Activated naive CD4-positive, alpha-beta T cell treated with anti-CD3 and anti-CD28 coated beads, Interleukin-2, amount 50 U/mL, for 72 hours (primary cell): Measurements from ENCODE around the gene SLAIN1. TPM values are rescaled to one million over a fixed set of nuclear protein-coding genes. Genes with fewer than 3 reads are reported as not detected.

Source experiments
- ATAC-seq, 2 donors: fragments of 150-1000 bp; cut with Tn5 transposase; 2 replicates each; pipeline ENCODE4 v1.10.0; 2021; ENCODE audit warnings: mild to moderate bottlenecking in 2 of 2, moderate library complexity in 2 of 2
- DNase-seq, 2 donors: peaks; one replicate each; pipeline ENCODE4 v3.0.0; 2021 to 2022; ENCODE audit warnings: low spot score in 2 of 2
- H3K27ac Mint-ChIP-seq, 2 donors: one replicate each; pipeline ENCODE4 v1.8.0; 2022; ENCODE audit warnings: mild to moderate bottlenecking in 2 of 2, mixed read lengths in 2 of 2
- H3K36me3 Mint-ChIP-seq, 2 donors: one replicate each; pipeline ENCODE4 v1.8.0; 2022; ENCODE audit warnings: mixed read lengths in 2 of 2
- H3K9me3 Mint-ChIP-seq, 2 donors: one replicate each; pipeline ENCODE4 v1.8.0; 2022; ENCODE audit warnings: mixed read lengths in 2 of 2
- total RNA-seq, 2 donors: library from RNA; stranded (reverse); gene quantifications; one replicate each; pipeline ENCODE4 v1.2.3, GENCODE V29; 2022

The SLAIN1 gene
- total RNA-seq, 2 donors from 2014 or later = 12.1 to 41.2 TPM

GRCh38 chr13:77698201-77699058, 943 bp downstream of the SLAIN1 start:
- peak overlapping the region; percentile 88 to 98 for H3K27ac Mint-ChIP-seq
- peaks cover 7 to 12% of the 10 kb centered on the region in 2 donors for H3K36me3 Mint-ChIP-seq
- no peaks in the 10 kb centered on the region for H3K9me3 Mint-ChIP-seq
- DNase-seq (peak; percentile 39 to 56), ATAC-seq (peak; percentile 47 to 64)

GRCh38 chr13:77699059-77699680, 1.7 kb downstream of the SLAIN1 start:
- Mint-ChIP-seq H3K9me3 (no peaks in the 10 kb centered on the region), H3K27ac (peak overlapping the region; percentile 88 to 98), H3K36me3 (peaks cover 7 to 12% of the 10 kb centered on the region in 2 donors)
- peak in 1 of 2 donors; percentile 27 for ATAC-seq
- DNase-seq = no peak

- ATAC-seq = no peak
- H3K36me3 Mint-ChIP-seq = peaks cover 8 to 16% of the 10 kb centered on the region in 2 donors
- no peaks in the 10 kb centered on the region for H3K9me3 Mint-ChIP-seq
- H3K27ac Mint-ChIP-seq = no peak overlapping the region
- no peak for DNase-seq
Observed at GRCh38 chr13:77701305-77701704, 3.8 kb downstream of the SLAIN1 start.

GRCh38 chr13:77702366-77702765, 4.9 kb downstream of the SLAIN1 start:
- Mint-ChIP-seq H3K36me3 (peaks cover 19 to 27% of the 10 kb centered on the region in 2 donors), H3K9me3 (peaks cover 3 to 7% of the 10 kb centered on the region in 2 donors), H3K27ac (no peak overlapping the region)
- ATAC-seq (no peak), DNase-seq (no peak)

GRCh38 chr13:77703408-77703807, 5.9 kb downstream of the SLAIN1 start:
- peaks cover 29 to 37% of the 10 kb centered on the region in 2 donors for H3K36me3 Mint-ChIP-seq
- ATAC-seq = no peak

GRCh38 chr13:77714119-77714755, 16.8 kb downstream of the SLAIN1 start:
- DNase-seq = no peak
- peaks cover 22 to 45% of the 10 kb centered on the region in 2 donors for H3K36me3 Mint-ChIP-seq
- peak overlapping the region in 1 of 2 donors; percentile 22 for H3K27ac Mint-ChIP-seq
- peaks cover 17 to 30% of the 10 kb centered on the region in 2 donors for H3K9me3 Mint-ChIP-seq
- peak; percentile 79 to 80 for ATAC-seq

More at GRCh38 chr13:77703408-77703807, 5.9 kb downstream of the SLAIN1 start:
- no peak overlapping the region for H3K27ac Mint-ChIP-seq
- no peak for DNase-seq
- H3K9me3 Mint-ChIP-seq = peaks cover 10 to 17% of the 10 kb centered on the region in 2 donors

GRCh38 chr13:77715233-77715891, 17.9 kb downstream of the SLAIN1 start:
- H3K9me3 Mint-ChIP-seq = peaks cover 17 to 26% of the 10 kb centered on the region in 2 donors
- DNase-seq (no peak), ATAC-seq (peak in 1 of 2 donors; percentile 82)
- H3K36me3 Mint-ChIP-seq = peaks cover 30 to 48% of the 10 kb centered on the region in 2 donors
- H3K27ac Mint-ChIP-seq = peak overlapping the region in 1 of 2 donors; percentile 47

GRCh38 chr13:77716692-77717091, 19.2 kb downstream of the SLAIN1 start:
- peaks cover 7 to 12% of the 10 kb centered on the region in 2 donors for H3K9me3 Mint-ChIP-seq
- ATAC-seq = no peak
- no peak for DNase-seq

GRCh38 chr13:77717508-77717907, 20.0 kb downstream of the SLAIN1 start:
- peaks cover 12 to 49% of the 10 kb centered on the region in 2 donors for H3K36me3 Mint-ChIP-seq
- no peak overlapping the region for H3K27ac Mint-ChIP-seq
- H3K9me3 Mint-ChIP-seq = peaks cover 0 to 4% of the 10 kb centered on the region in 2 donors
- no peak for DNase-seq
- no peak for ATAC-seq

More at GRCh38 chr13:77716692-77717091, 19.2 kb downstream of the SLAIN1 start:
- H3K27ac Mint-ChIP-seq = no peak overlapping the region
- H3K36me3 Mint-ChIP-seq = peaks cover 20 to 49% of the 10 kb centered on the region in 2 donors

- DNase-seq (no peak), ATAC-seq (no peak)
- Mint-ChIP-seq H3K9me3 (no peaks in the 10 kb centered on the region), H3K36me3 (peaks cover 17 to 52% of the 10 kb centered on the region in 2 donors), H3K27ac (no peak overlapping the region)
Observed at GRCh38 chr13:77719128-77719527, 21.6 kb downstream of the SLAIN1 start.

GRCh38 chr13:77720988-77721387, 23.5 kb downstream of the SLAIN1 start:
- Mint-ChIP-seq H3K27ac (peak overlapping the region in 1 of 2 donors; percentile 31), H3K9me3 (no peaks in the 10 kb centered on the region), H3K36me3 (peaks cover 21 to 59% of the 10 kb centered on the region in 2 donors)
- peak in 1 of 2 donors; percentile 40 for ATAC-seq
- no peak for DNase-seq

- peak overlapping the region in 1 of 2 donors; percentile 74 for H3K27ac Mint-ChIP-seq
- ATAC-seq = peak; percentile 39 to 64
Observed at GRCh38 chr13:77724092-77724491, 26.6 kb downstream of the SLAIN1 start.

GRCh38 chr13:77725071-77725470, 27.6 kb downstream of the SLAIN1 start:
- no peaks in the 10 kb centered on the region for H3K9me3 Mint-ChIP-seq
- ATAC-seq (no peak), DNase-seq (no peak)
- peaks cover 15 to 70% of the 10 kb centered on the region in 2 donors for H3K36me3 Mint-ChIP-seq
- H3K27ac Mint-ChIP-seq = no peak overlapping the region

More at GRCh38 chr13:77724092-77724491, 26.6 kb downstream of the SLAIN1 start:
- Mint-ChIP-seq H3K36me3 (peaks cover 21 to 70% of the 10 kb centered on the region in 2 donors), H3K9me3 (no peaks in the 10 kb centered on the region)
- DNase-seq = no peak

GRCh38 chr13:77728265-77729125, 31.0 kb downstream of the SLAIN1 start:
- peaks cover 9 to 51% of the 10 kb centered on the region in 2 donors for H3K36me3 Mint-ChIP-seq
- ATAC-seq = no peak
- H3K27ac Mint-ChIP-seq = no peak overlapping the region
- no peaks in the 10 kb centered on the region for H3K9me3 Mint-ChIP-seq
- no peak for DNase-seq

- ATAC-seq (peak; percentile 98 to 99), DNase-seq (peak in 1 of 2 donors; percentile 37)
- Mint-ChIP-seq H3K9me3 (no peaks in the 10 kb centered on the region), H3K27ac (peak overlapping the region; percentile 72 to 86), H3K36me3 (peaks cover 0 to 40% of the 10 kb centered on the region in 2 donors)
Observed at GRCh38 chr13:77729502-77730221, 32.2 kb downstream of the SLAIN1 start.
